Measurements from ENCODE around the gene ZNF343. TPM values are rescaled to one million over a fixed set of nuclear protein-coding genes. Genes with fewer than 3 reads are reported as not detected.

ZNF343 gene
- polyA plus RNA-seq, 3 donors, result 14.4 to 19.0 (median 17.6) TPM

- DNase-seq, result no peak
Measured at GRCh38 chr20:2449386-2449785, 59.3 kb downstream of the ZNF343 start.

- DNase-seq, result no peak
Measured at GRCh38 chr20:2446845-2447244, 61.9 kb downstream of the ZNF343 start.

Other genes with a start within 250 kb of the ZNF343 start
- gene TGM3, start 212.9 kb downstream of the ZNF343 start, polyA plus RNA-seq (ENCODE audit: insufficient read length in 3 of 3), result 1 to 10 TPM in 1 of 3 donors, under 1 TPM in 2; 0.57 to 1.1 (median 0.68) TPM
- gene TGM6, start 128.0 kb downstream of the ZNF343 start, polyA plus RNA-seq (ENCODE audit: insufficient read length in 3 of 3), result not detected
- 100 to 1,000 TPM; 139 to 183 (median 180) TPM for gene SNRPB, start 38.1 kb downstream of the ZNF343 start, polyA plus RNA-seq (ENCODE audit: insufficient read length in 3 of 3)
- gene TMC2, start 27.7 kb upstream of the ZNF343 start, polyA plus RNA-seq (ENCODE audit: insufficient read length in 3 of 3), result under 1 TPM; 0.23 to 0.34 (median 0.31) TPM
- gene NOP56, start 143.7 kb upstream of the ZNF343 start, polyA plus RNA-seq (ENCODE audit: insufficient read length in 3 of 3), result 100 to 1,000 TPM; 255 to 269 (median 258) TPM
- gene IDH3B, start 155.3 kb upstream of the ZNF343 start, polyA plus RNA-seq (ENCODE audit: insufficient read length in 3 of 3), result 100 to 1,000 TPM; 139 to 141 (median 141) TPM
- gene EBF4, start 183.9 kb upstream of the ZNF343 start, polyA plus RNA-seq (ENCODE audit: insufficient read length in 3 of 3), result 10 to 100 TPM; 33.5 to 36.8 (median 35.2) TPM

Data from renal pelvis (tissue), 4 donors.